Tibial nerve (tissue), 4 donors: Measurements from ENCODE around the gene NCR3LG1.

ENCODE experiments used
- CTCF ChIP-seq, 5 experiments: fragments of 200-600 bp in 3 of 5; fragments of 450-650 bp in 2 of 5; sonication (generic) in 3 of 5; IDR thresholded peaks; one replicate each; pipeline ENCODE4 v1.5.1; 2016 to 2019; ENCODE audit warnings: antibody characterized with exemption in 5 of 5, mild to moderate bottlenecking in 3 of 5, moderate library complexity in 2 of 5
- EP300 ChIP-seq, 2 donors: sonication (generic); formaldehyde crosslinking; IDR thresholded peaks; one replicate each; pipeline ENCODE4 v1.6.1; 2017; ENCODE audit warnings: antibody characterized with exemption in 2 of 2, mild to moderate bottlenecking in 1 of 2
- POLR2A ChIP-seq, 2 donors: fragments of 450-650 bp; IDR thresholded peaks; one replicate each; pipeline ENCODE4 v1.6.1; 2017; ENCODE audit warnings: antibody characterized with exemption in 2 of 2, mild to moderate bottlenecking in 2 of 2, moderate library complexity in 2 of 2

DNA sequence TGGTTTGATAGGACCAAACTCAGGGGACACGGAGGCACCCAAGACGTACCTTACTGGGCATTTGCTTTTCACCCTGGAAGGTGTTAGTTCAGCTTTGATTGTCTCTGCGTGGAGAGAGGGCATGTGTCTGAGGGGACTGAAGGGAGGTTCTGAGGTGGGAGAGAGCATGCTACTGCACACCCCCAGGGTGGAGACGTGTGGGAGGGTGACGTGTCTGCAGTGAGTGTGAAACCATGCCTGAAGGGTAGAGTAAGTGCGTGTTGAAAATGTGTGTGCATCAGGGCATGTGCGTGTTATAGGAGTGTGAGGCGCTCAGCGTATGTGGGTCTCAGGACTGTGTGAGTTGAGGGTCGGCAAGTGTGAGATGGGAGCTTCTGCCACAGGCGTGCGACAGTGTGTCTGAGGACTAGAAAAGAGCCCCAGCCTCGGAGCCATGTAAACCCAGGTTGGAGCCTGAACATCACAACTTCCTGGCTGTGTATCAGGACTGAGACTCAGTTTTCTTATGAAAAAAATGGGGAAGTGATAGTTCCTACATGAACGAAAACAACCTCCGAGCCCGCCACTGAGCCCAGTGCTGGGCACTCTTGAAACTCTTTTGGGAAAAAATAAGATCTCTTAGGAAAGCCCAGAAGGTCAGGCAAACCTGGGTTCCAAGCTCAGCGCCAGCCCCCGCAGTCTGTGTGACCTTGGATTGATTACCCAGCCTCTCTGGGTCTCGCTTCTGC is 48.6 kb downstream of the NCR3LG1 start:
- no peak for TF ChIP-seq CTCF (IDR thresholded peaks at IDR 0.05)
- TF ChIP-seq POLR2A (IDR thresholded peaks at IDR 0.05), result no peak
- no peak for TF ChIP-seq EP300 (IDR thresholded peaks at IDR 0.05)
